GM12878 (cell line): ENCODE results near the gene RAPGEF4. TPM values are rescaled to one million over a fixed set of nuclear protein-coding genes. Genes with fewer than 3 reads are reported as not detected.

ENCODE experiments used
- ATAC-seq: fragments of 200-7000 bp; cut with Tn5 transposase; 3 replicates; pipeline ENCODE4 v1.9.1; 2020; ENCODE audit warnings: mild to moderate bottlenecking, moderate library complexity
- BruUV-seq: library from RNA; stranded (reverse); fragments of 400-500 nt; replicated peaks from 2 replicates; lab custom pipeline; 2021; lab: Mats Ljungman, UMichigan
- CTCF ChIA-PET: fragments of 300-600 bp; sonication (Branson Sonifier 250); formaldehyde crosslinking; extraction: SDS; loops from one replicate; lab custom pipeline; 2021; ENCODE audit warnings: inconsistent platforms; lab: Yijun Ruan, JAX
- POLR2A ChIA-PET: fragments of 350-600 bp; formaldehyde crosslinking; extraction: SDS; loops from one replicate; lab custom pipeline; 2021; ENCODE audit warnings: inconsistent platforms; lab: Charles Lee
- RAD21 ChIA-PET: fragments of 300-600 bp; sonication (Branson Sonifier 250); formaldehyde crosslinking; loops from one replicate; lab custom pipeline; 2023; ENCODE audit warnings: antibody characterized with exemption; ENCODE audit not compliant: unreplicated experiment; lab: Charles Lee
- SMC1A ChIA-PET: fragments of 300-600 bp; sonication (Branson Sonifier 250); formaldehyde crosslinking; loops from one replicate; lab custom pipeline; 2023; ENCODE audit not compliant: unreplicated experiment, uncharacterized antibody; lab: Charles Lee
- DNase-seq: peaks from one replicate; pipeline ENCODE4 v3.0.0-alpha.2; 2011; ENCODE audit warnings: low read depth, low spot score
- FAIRE-seq: peaks from 3 replicates; lab custom pipeline; 2011; peaks lifted over from hg19 to GRCh38; lab: Jason Lieb, UNC
- H2AFZ ChIP-seq: 2 replicates; pipeline ENCODE4 v1.6.0; 2011; ENCODE audit warnings: low read depth, low read length, control low read depth; ENCODE audit not compliant: control insufficient read depth
- H3K27ac ChIP-seq: 2 replicates; pipeline ENCODE4 v1.5.1; 2011; ENCODE audit warnings: control low read depth; ENCODE audit not compliant: control insufficient read depth, insufficient read depth
- H3K27me3 ChIP-seq, 2 experiments: replicated peaks in 1 of 2; 2 replicates each; pipeline versions ENCODE4 v1.6.0 to v1.6.1; 2011; ENCODE audit warnings: low read length in 1 of 2; ENCODE audit not compliant: control insufficient read depth in 2 of 2, insufficient read depth in 2 of 2
- H3K36me3 ChIP-seq, 2 experiments: 2 replicates each; pipeline ENCODE4 v1.5.1; 2011; ENCODE audit warnings: low read length in 1 of 2; ENCODE audit not compliant: control insufficient read depth in 2 of 2, insufficient read depth in 2 of 2
- H3K4me1 ChIP-seq: 2 replicates; pipeline ENCODE4 v1.6.1; 2011; ENCODE audit warnings: mild to moderate bottlenecking, low read length, moderate library complexity, mixed read lengths; ENCODE audit not compliant: control insufficient read depth, insufficient read depth
- H3K4me2 ChIP-seq: 2 replicates; pipeline ENCODE4 v1.6.0; 2011; ENCODE audit warnings: control low read depth; ENCODE audit not compliant: control insufficient read depth, insufficient read depth
- H3K4me3 ChIP-seq: fragments of 200-600 bp; sonication (generic); 2 replicates; pipeline ENCODE4 v1.5.1; 2016
- H3K79me2 ChIP-seq: 2 replicates; pipeline ENCODE4 v1.6.0; 2011; ENCODE audit warnings: low read length; ENCODE audit not compliant: control insufficient read depth, insufficient read depth
- H3K9ac ChIP-seq: 2 replicates; pipeline ENCODE4 v1.8.0; 2011; ENCODE audit warnings: low read length, control low read depth, mixed read lengths; ENCODE audit not compliant: control insufficient read depth, insufficient read depth
- H3K9me3 ChIP-seq: replicated peaks from 3 replicates; pipeline ENCODE4 v1.5.1; 2011; ENCODE audit warnings: mild to moderate bottlenecking, low read length; ENCODE audit not compliant: control insufficient read depth, insufficient read depth
- H4K20me1 ChIP-seq: 2 replicates; pipeline ENCODE4 v1.6.0; 2011; ENCODE audit not compliant: control insufficient read depth, insufficient read depth
- CBX3 ChIP-seq: fragments of 200-600 bp; sonication (generic); IDR thresholded peaks from 2 replicates; pipeline ENCODE4 v1.6.1; 2016; ENCODE audit warnings: low read depth, borderline replicate concordance
- CHD1 ChIP-seq: IDR thresholded peaks from 2 replicates; pipeline ENCODE4 v1.6.1; 2012; ENCODE audit warnings: low read depth, low read length, improper control_type of control experiment
- CHD4 ChIP-seq: fragments of 200-600 bp; sonication (generic); IDR thresholded peaks from 2 replicates; pipeline ENCODE4 v1.6.1; 2016; ENCODE audit warnings: mild to moderate bottlenecking
- CUX1 ChIP-seq: IDR thresholded peaks from 2 replicates; pipeline ENCODE4 v1.6.1; 2012; ENCODE audit warnings: improper control_type of control experiment, low read depth, low read length; ENCODE audit not compliant: insufficient replicate concordance
- FOS ChIP-seq: IDR thresholded peaks from 3 replicates; pipeline ENCODE4 v1.6.1; 2011; ENCODE audit warnings: borderline replicate concordance; ENCODE audit not compliant: insufficient read length; ENCODE audit errors: extremely low read depth
- GABPA ChIP-seq: IDR thresholded peaks from 2 replicates; pipeline ENCODE4 v1.6.1; 2014; ENCODE audit warnings: antibody characterized with exemption, low read depth, mild to moderate bottlenecking, inconsistent platforms
- HDGF ChIP-seq: fragments of 450-650 bp; IDR thresholded peaks from 2 replicates; pipeline ENCODE4 v1.6.1; 2016; ENCODE audit warnings: antibody characterized with exemption
- JUNB ChIP-seq: IDR thresholded peaks from 2 replicates; pipeline ENCODE4 v1.6.1; 2016; ENCODE audit warnings: antibody characterized with exemption, mild to moderate bottlenecking
- MYB ChIP-seq: fragments of 150-350 bp; IDR thresholded peaks from 2 replicates; pipeline ENCODE4 v1.6.1; 2014; ENCODE audit warnings: mild to moderate bottlenecking, low read depth, low read length, borderline replicate concordance
- NR2C2 ChIP-seq: IDR thresholded peaks from 2 replicates; pipeline ENCODE4 v1.6.1; 2011; ENCODE audit warnings: borderline replicate concordance, low read depth; ENCODE audit not compliant: control insufficient read depth, insufficient read length
- NR2F1 ChIP-seq: fragments of 450-650 bp; conservative IDR thresholded peaks from 2 replicates; pipeline ENCODE4 v1.6.1; 2017; ENCODE audit warnings: mild to moderate bottlenecking
- RELA ChIP-seq: fragments of 450-650 bp; IDR thresholded peaks from 2 replicates; pipeline ENCODE4 v1.8.0; 2014; ENCODE audit warnings: borderline replicate concordance; ENCODE audit not compliant: partially characterized antibody
- SMC3 ChIP-seq: IDR thresholded peaks from 2 replicates; pipeline ENCODE4 v1.6.1; 2011; ENCODE audit warnings: low read length, improper control_type of control experiment, borderline replicate concordance
- SUZ12 ChIP-seq: fragments of 200-600 bp; sonication (generic); IDR thresholded peaks from one replicate; pipeline ENCODE4 v1.6.1; 2018; ENCODE audit warnings: antibody characterized with exemption, mild to moderate bottlenecking; ENCODE audit not compliant: unreplicated experiment
- WGBS: methylation state at CpG from one replicate; pipeline ENCODE4 v1.1.6; 2016; ENCODE audit warnings: low lambda C conversion rate; ENCODE audit not compliant: insufficient replicate concordance, insufficient coverage; ENCODE audit errors: missing lambda C conversion rate; 5-methylcytosine and 5-hydroxymethylcytosine counted together
- in situ Hi-C: fragments of 300-500 bp; cut with MboI; formaldehyde crosslinking; loops from 9 replicates; pipeline ENCODE4 v1.14.3; 2018; ENCODE audit warnings: mixed read lengths
- intact Hi-C: fragments of 100-400 bp; cut with micrococcal nuclease; formaldehyde crosslinking; loops from one replicate; pipeline ENCODE4 v1.14.2; 2022; ENCODE audit not compliant: unreplicated experiment
- polyA plus RNA-seq, 11 experiments: library from polyadenylated mRNA; depleted of rRNA in 4 of 11; unstranded in 6 of 11; stranded (reverse) in 5 of 11; fragments of >200 nt; fragmentation: Nextera tagmentation in 4 of 11; fragmentation: Illumina TruSeq in 1 of 11; extraction: Ambion mirVana in 4 of 11; extraction: Trizol in 1 of 11; gene quantifications; 1 replicate in 1 of 11; 2 replicates in 10 of 11; pipeline versions ENCODE4 v1.2.1 to v1.2.3, GENCODE V29; 2011 to 2016; ENCODE audit warnings: inconsistent platforms in 2 of 11, missing spikeins in 2 of 11, low read depth in 1 of 11
- total RNA-seq, 4 experiments: library from RNA; depleted of rRNA in 3 of 4; stranded (reverse); fragments of >200 nt in 3 of 4; fragmentation: Illumina TruSeq in 1 of 4; extraction: Trizol in 1 of 4; gene quantifications; 2 replicates each; pipeline versions ENCODE4 v1.2.1 to v1.2.3, GENCODE V29; 2013 to 2021
- TF ChIP-seq, protein P1 (sequence below): IDR thresholded peaks from 2 replicates; pipeline ENCODE4 v1.6.1; 2011; ENCODE audit warnings: mild to moderate bottlenecking, low read depth, low read length, moderate library complexity; ENCODE audit not compliant: insufficient replicate concordance
- TF ChIP-seq, protein P2 (sequence below): fragments of 450-650 bp; IDR thresholded peaks from 2 replicates; pipeline ENCODE4 v1.6.1; 2018; ENCODE audit warnings: borderline replicate concordance, mild to moderate bottlenecking; ENCODE audit not compliant: partially characterized antibody

RAPGEF4 gene
- total and polyA plus RNA-seq, 10 of the 15 experiments (the other 5 are each of a cell fraction or from before 2014, with no cell fraction given): 0.18 TPM; not detected in 8

DNA sequence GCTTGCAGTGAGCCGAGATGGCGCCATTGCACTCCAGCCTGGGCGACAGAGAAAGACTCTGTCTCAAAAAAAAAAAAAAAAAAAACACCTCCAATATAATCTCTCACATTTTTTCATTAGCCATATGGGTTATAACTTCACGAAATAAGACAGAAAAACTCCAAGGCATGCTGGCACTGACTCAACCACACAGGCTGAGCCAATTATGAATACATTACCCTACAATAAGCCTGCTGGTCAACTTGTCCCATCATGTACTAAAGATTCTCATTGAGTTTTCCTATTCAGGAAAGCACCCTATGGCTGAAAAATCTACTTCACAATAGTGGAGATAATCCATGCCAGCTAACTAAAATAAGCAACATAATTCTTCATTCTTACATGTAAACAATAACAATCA lies 327.2 kb downstream of the RAPGEF4 start:
- intact Hi-C loops: no loop called here
- Histone ChIP-seq H2AFZ (no peak overlapping the region), H3K27ac (no peak overlapping the region), H3K4me3 (no peak overlapping the region), H4K20me1 (no peaks in the 10 kb centered on the region), H3K4me2 (no peak overlapping the region), H3K79me2 (no peaks in the 10 kb centered on the region), H3K9ac (no peak overlapping the region), H3K4me1 (no peaks in the 10 kb centered on the region), H3K9me3 (no peaks in the 10 kb centered on the region), H3K36me3 (no peaks in the 10 kb centered on the region), H3K27me3 (no peaks in the 10 kb centered on the region; a peak in 1 of 4 replicates)
- ATAC-seq (no peak), FAIRE-seq (no peak), DNase-seq (no peak)
- RAD21 ChIA-PET: no interaction called here
- 33% methylated on average over 1 of the region's 4 CpGs for WGBS
- POLR2A ChIA-PET: no interaction called here
- in situ Hi-C loops: no loop called here
- BruUV-seq: no TSS peak
- SMC1A ChIA-PET: interaction anchor here (0.7 kb wide), 1 partner anchor 241 kb away, joined by 3 read pairs; no protein-coding TSS in a partner anchor
- CTCF ChIA-PET: no interaction called here
- TF ChIP-seq RELA (no peak), NR2F1 (no peak), CHD4 (no peak), CHD1 (no peak), FOS (no peak), CBX3 (no peak), HDGF (no peak), JUNB (no peak), CUX1 (no peak), GABPA (no peak), SUZ12 (no peak), NR2C2 (no peak), SMC3 (no peak), MYB (no peak)
- TF ChIP-seq, protein P1, sequence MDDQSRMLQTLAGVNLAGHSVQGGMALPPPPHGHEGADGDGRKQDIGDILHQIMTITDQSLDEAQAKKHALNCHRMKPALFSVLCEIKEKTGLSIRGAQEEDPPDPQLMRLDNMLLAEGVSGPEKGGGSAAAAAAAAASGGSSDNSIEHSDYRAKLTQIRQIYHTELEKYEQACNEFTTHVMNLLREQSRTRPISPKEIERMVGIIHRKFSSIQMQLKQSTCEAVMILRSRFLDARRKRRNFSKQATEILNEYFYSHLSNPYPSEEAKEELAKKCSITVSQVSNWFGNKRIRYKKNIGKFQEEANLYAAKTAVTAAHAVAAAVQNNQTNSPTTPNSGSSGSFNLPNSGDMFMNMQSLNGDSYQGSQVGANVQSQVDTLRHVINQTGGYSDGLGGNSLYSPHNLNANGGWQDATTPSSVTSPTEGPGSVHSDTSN: no peak
- TF ChIP-seq, protein P2, sequence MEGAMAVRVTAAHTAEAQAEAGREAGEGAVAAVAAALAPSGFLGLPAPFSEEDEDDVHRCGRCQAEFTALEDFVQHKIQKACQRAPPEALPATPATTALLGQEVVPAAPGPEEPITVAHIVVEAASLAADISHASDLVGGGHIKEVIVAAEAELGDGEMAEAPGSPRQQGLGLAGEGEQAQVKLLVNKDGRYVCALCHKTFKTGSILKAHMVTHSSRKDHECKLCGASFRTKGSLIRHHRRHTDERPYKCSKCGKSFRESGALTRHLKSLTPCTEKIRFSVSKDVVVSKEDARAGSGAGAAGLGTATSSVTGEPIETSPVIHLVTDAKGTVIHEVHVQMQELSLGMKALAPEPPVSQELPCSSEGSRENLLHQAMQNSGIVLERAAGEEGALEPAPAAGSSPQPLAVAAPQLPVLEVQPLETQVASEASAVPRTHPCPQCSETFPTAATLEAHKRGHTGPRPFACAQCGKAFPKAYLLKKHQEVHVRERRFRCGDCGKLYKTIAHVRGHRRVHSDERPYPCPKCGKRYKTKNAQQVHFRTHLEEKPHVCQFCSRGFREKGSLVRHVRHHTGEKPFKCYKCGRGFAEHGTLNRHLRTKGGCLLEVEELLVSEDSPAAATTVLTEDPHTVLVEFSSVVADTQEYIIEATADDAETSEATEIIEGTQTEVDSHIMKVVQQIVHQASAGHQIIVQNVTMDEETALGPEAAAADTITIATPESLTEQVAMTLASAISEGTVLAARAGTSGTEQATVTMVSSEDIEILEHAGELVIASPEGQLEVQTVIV: no peak
